H1 (cell line): ENCODE measurements around the gene MTX2. TPM values are rescaled to one million over a fixed set of nuclear protein-coding genes. Genes with fewer than 3 reads are reported as not detected.

Experiments
- CTCF ChIA-PET: fragments of 300-600 bp; sonication (Branson Sonifier 250); formaldehyde crosslinking; loops from one replicate; lab custom pipeline; 2021; ENCODE audit not compliant: partially characterized antibody; lab: Charles Lee
- POLR2A ChIA-PET: fragments of 300-600 bp; sonication (Branson Sonifier 250); formaldehyde crosslinking; loops from one replicate; lab custom pipeline; 2021; ENCODE audit warnings: inconsistent platforms; ENCODE audit not compliant: partially characterized antibody; lab: Charles Lee
- DNase-seq, 2 experiments: peaks; one replicate each; pipeline versions ENCODE4 v3.0.0 to v3.0.0-alpha.2; 2010 to 2022; ENCODE audit warnings: low spot score in 2 of 2, low read depth in 1 of 2, mixed read lengths in 1 of 2
- FAIRE-seq: peaks from 2 replicates; lab custom pipeline; 2011; peaks lifted over from hg19 to GRCh38; lab: Jason Lieb, UNC
- H2AFZ ChIP-seq: 2 replicates; pipeline ENCODE4 v1.8.1; 2012; ENCODE audit warnings: low read length, inconsistent platforms
- H2AK5ac ChIP-seq: 2 replicates; pipeline ENCODE4 v1.6.1; 2013; ENCODE audit warnings: low read depth, low read length
- H2BK120ac ChIP-seq: replicated peaks from 2 replicates; pipeline ENCODE3; 2013; ENCODE audit warnings: low read depth, low read length, inconsistent platforms
- H2BK12ac ChIP-seq: 2 replicates; pipeline ENCODE4 v1.6.1; 2013; ENCODE audit warnings: low read depth, low read length
- H2BK15ac ChIP-seq: 2 replicates; pipeline ENCODE4 v1.6.1; 2013; ENCODE audit warnings: low read length
- H2BK20ac ChIP-seq: 2 replicates; pipeline ENCODE4 v1.6.1; 2013; ENCODE audit warnings: low read length
- H2BK5ac ChIP-seq: 2 replicates; pipeline ENCODE4 v1.6.1; 2013; ENCODE audit warnings: low read depth, low read length
- H3K14ac ChIP-seq: 2 replicates; pipeline ENCODE4 v1.6.1; 2013; ENCODE audit warnings: inconsistent platforms; ENCODE audit not compliant: insufficient read length
- H3K18ac ChIP-seq: 2 replicates; pipeline ENCODE4 v1.6.1; 2013; ENCODE audit warnings: low read length; ENCODE audit errors: extremely low read depth
- H3K23ac ChIP-seq: 2 replicates; pipeline ENCODE4 v1.6.1; 2013; ENCODE audit warnings: inconsistent platforms; ENCODE audit not compliant: insufficient read length
- H3K23me2 ChIP-seq: 2 replicates; pipeline ENCODE4 v1.6.1; 2013; ENCODE audit warnings: low read depth, low read length
- H3K27ac ChIP-seq: 2 replicates; pipeline ENCODE4 v1.6.1; 2011; ENCODE audit warnings: low read depth, low read length, inconsistent platforms
- H3K27me3 ChIP-seq, 4 experiments: replicated peaks in 1 of 4; 1 replicate in 1 of 4; 2 replicates in 3 of 4; pipeline versions ENCODE4 v1.6.1 to v1.8.1; 2011 to 2013; ENCODE audit warnings: low read length in 3 of 4, mild to moderate bottlenecking in 3 of 4, inconsistent platforms in 2 of 4, mixed read lengths in 2 of 4, moderate library complexity in 1 of 4; ENCODE audit not compliant: control insufficient read depth in 3 of 4, insufficient read depth in 3 of 4; ENCODE audit errors: extremely low read depth in 1 of 4
- H3K36me3 ChIP-seq, 4 experiments: 2 replicates each; pipeline versions ENCODE4 v1.6.1 to v1.8.1; 2011 to 2013; ENCODE audit warnings: mild to moderate bottlenecking in 4 of 4, low read length in 3 of 4, moderate library complexity in 2 of 4, control low read depth in 1 of 4, inconsistent platforms in 1 of 4; ENCODE audit not compliant: insufficient read depth in 4 of 4, control insufficient read depth in 2 of 4
- H3K4ac ChIP-seq: replicated peaks from 2 replicates; pipeline ENCODE3; 2013; ENCODE audit warnings: low read length, low read depth, mixed read lengths, inconsistent platforms; ENCODE audit not compliant: insufficient read length
- H3K4me1 ChIP-seq, 4 experiments: replicated peaks in 1 of 4; 1 replicate in 1 of 4; 2 replicates in 3 of 4; pipeline versions ENCODE4 v1.6.1 to v1.8.1; 2011 to 2013; ENCODE audit warnings: low read length in 3 of 4, inconsistent platforms in 2 of 4, mixed read lengths in 1 of 4; ENCODE audit not compliant: insufficient read depth in 4 of 4, control insufficient read depth in 3 of 4
- H3K4me2 ChIP-seq, 2 experiments: 2 replicates each; pipeline versions ENCODE4 v1.6.1 to v1.8.1; 2011 to 2013; ENCODE audit warnings: low read depth in 2 of 2, low read length in 2 of 2, control low read depth in 1 of 2, inconsistent platforms in 1 of 2, mild to moderate bottlenecking in 1 of 2; ENCODE audit not compliant: insufficient read depth in 1 of 2
- H3K4me3 ChIP-seq, 4 experiments: fragments of 200-600, 300-600 bp in 1 of 4; sonication (generic), shearing (Covaris generic), sonication (Bioruptor Twin) in 1 of 4; 2 replicates each; pipeline versions ENCODE4 v1.5.1 to v1.8.1; 2011 to 2016; ENCODE audit warnings: low read length in 4 of 4, low read depth in 3 of 4, control low read depth in 2 of 4, inconsistent platforms in 2 of 4, mild to moderate bottlenecking in 2 of 4, mixed read lengths in 1 of 4, moderate library complexity in 1 of 4; ENCODE audit not compliant: insufficient read depth in 2 of 4; ENCODE audit errors: extremely low read depth in 1 of 4
- H3K56ac ChIP-seq: replicated peaks from 2 replicates; pipeline ENCODE3; 2013; ENCODE audit warnings: low read depth, mild to moderate bottlenecking, mixed read lengths, low read length, inconsistent platforms; ENCODE audit not compliant: insufficient read length
- H3K79me1 ChIP-seq: 2 replicates; pipeline ENCODE4 v1.6.1; 2013; ENCODE audit warnings: low read depth, low read length, control low read depth
- H3K79me2 ChIP-seq, 2 experiments: 2 replicates each; pipeline versions ENCODE4 v1.6.1 to v1.8.1; 2012 to 2013; ENCODE audit warnings: low read length in 2 of 2, mild to moderate bottlenecking in 2 of 2, inconsistent platforms in 1 of 2; ENCODE audit not compliant: insufficient read depth in 2 of 2, control insufficient read depth in 1 of 2
- H3K9ac ChIP-seq, 4 experiments: replicated peaks in 1 of 4; 1 replicate in 1 of 4; 2 replicates in 3 of 4; pipeline versions ENCODE4 v1.6.1 to v1.8.1; 2011 to 2013; ENCODE audit warnings: low read depth in 3 of 4, low read length in 3 of 4, control low read depth in 2 of 4, mild to moderate bottlenecking in 2 of 4, moderate library complexity in 2 of 4, inconsistent platforms in 1 of 4; ENCODE audit errors: extremely low read depth in 1 of 4
- H3K9me3 ChIP-seq, 2 experiments: 2 replicates each; pipeline versions ENCODE4 v1.6.1 to v1.8.1; 2012 to 2013; ENCODE audit warnings: mild to moderate bottlenecking in 2 of 2, moderate library complexity in 2 of 2, control low read depth in 1 of 2, inconsistent platforms in 1 of 2, low read depth in 1 of 2, low read length in 1 of 2, mixed read lengths in 1 of 2; ENCODE audit not compliant: insufficient read depth in 2 of 2
- H4K20me1 ChIP-seq, 2 experiments: replicated peaks in 1 of 2; 2 replicates each; pipeline versions ENCODE3 to v1.8.1; 2011 to 2013; ENCODE audit warnings: inconsistent platforms in 2 of 2, low read length in 2 of 2, mild to moderate bottlenecking in 1 of 2; ENCODE audit not compliant: insufficient read depth in 2 of 2, control insufficient read depth in 1 of 2
- H4K5ac ChIP-seq: 2 replicates; pipeline ENCODE4 v1.6.1; 2013; ENCODE audit warnings: low read length, low read depth, mixed read lengths, inconsistent platforms; ENCODE audit not compliant: insufficient read length
- H4K8ac ChIP-seq: 2 replicates; pipeline ENCODE4 v1.8.0; 2013; ENCODE audit warnings: mild to moderate bottlenecking, moderate library complexity, low read length, inconsistent platforms; ENCODE audit not compliant: insufficient read depth; ENCODE audit errors: extremely low read depth
- H4K91ac ChIP-seq: replicated peaks from 2 replicates; pipeline ENCODE3; 2013; ENCODE audit warnings: low read length, mixed read lengths, inconsistent platforms; ENCODE audit not compliant: insufficient read length
- ATF3 ChIP-seq: IDR thresholded peaks from 2 replicates; pipeline ENCODE4 v1.6.1; 2011; ENCODE audit warnings: low read depth, mild to moderate bottlenecking, low read length; ENCODE audit not compliant: insufficient read depth
- MAX ChIP-seq: IDR thresholded peaks from 2 replicates; pipeline ENCODE4 v1.6.1; 2012; ENCODE audit warnings: inconsistent platforms
- NANOG ChIP-seq: IDR thresholded peaks from 2 replicates; pipeline ENCODE4 v1.6.1; 2011; ENCODE audit warnings: low read length, low read depth, mild to moderate bottlenecking, inconsistent platforms; ENCODE audit not compliant: insufficient read depth, poor library complexity, severe bottlenecking
- NRF1 ChIP-seq: IDR thresholded peaks from 2 replicates; pipeline ENCODE4 v1.6.1; 2011; ENCODE audit warnings: mild to moderate bottlenecking, low read depth, low read length, improper control_type of control experiment
- RNF2 ChIP-seq: fragments of 200-900, 300-1000 bp; sonication (generic); IDR thresholded peaks from 2 replicates; pipeline ENCODE4 v1.7.1; 2016; ENCODE audit warnings: borderline replicate concordance, low read depth, mild to moderate bottlenecking, antibody characterized with exemption, low read length; ENCODE audit not compliant: poor library complexity, severe bottlenecking; ENCODE audit errors: missing control alignments
- TAF1 ChIP-seq: IDR thresholded peaks from 2 replicates; pipeline ENCODE4 v1.6.1; 2011; ENCODE audit warnings: mild to moderate bottlenecking, low read depth, low read length
- WGBS, 2 experiments: shearing (Covaris generic) in 1 of 2; methylation state at CpG; one replicate each; pipeline versions ENCODE4 v1.1.6 to v1.1.7; 2013 to 2015; ENCODE audit warnings: low lambda C conversion rate in 2 of 2, mixed read lengths in 2 of 2, inconsistent platforms in 1 of 2, low coverage in 1 of 2, missing lambda C conversion rate in 1 of 2; ENCODE audit not compliant: insufficient replicate concordance in 2 of 2, insufficient coverage in 1 of 2, insufficient read length in 1 of 2; ENCODE audit errors: extremely low coverage in 1 of 2, missing lambda C conversion rate in 1 of 2; 5-methylcytosine and 5-hydroxymethylcytosine counted together
- polyA plus RNA-seq, 7 experiments: library from polyadenylated mRNA; depleted of rRNA in 3 of 7; stranded (reverse) in 5 of 7; unstranded in 2 of 7; fragments of >200 nt in 5 of 7; fragments of 200-250 nt in 2 of 7; gene quantifications; 1 replicate in 5 of 7; 2 replicates in 1 of 7; 4 replicates in 1 of 7; pipeline versions ENCODE4 v1.2.1 to v1.2.3, GENCODE V29; 2011 to 2013; ENCODE audit warnings: missing spikeins in 2 of 7, mixed read lengths in 2 of 7
- total RNA-seq: library from RNA; stranded (reverse); fragmentation: NEBNext Ultra II Directional; extraction: Animal tissue kit (Norgen Biotek cat#: 25700); gene quantifications from 2 replicates; pipeline ENCODE4 v1.2.1, GENCODE V29; 2021

The MTX2 gene
- total and polyA plus RNA-seq, 2 of the 8 experiments (the other 6 are each of a cell fraction or from before 2014, with no cell fraction given) = 33.5 to 38.3 TPM

- Histone ChIP-seq H3K4me2 (no peak overlapping the region), H3K79me2 (peaks cover 0 to 31% of the 10 kb centered on the region in 2 experiments; a peak in 2 of 4 replicates)
Measured at GRCh38 chr2:176297737-176298136, 28.5 kb downstream of the MTX2 start.

More at GRCh38 chr2:176297737-176298136, 28.5 kb downstream of the MTX2 start:
- Histone ChIP-seq H3K18ac (no peak overlapping the region), H2BK15ac (no peak overlapping the region), H3K9me3 (no peaks in the 10 kb centered on the region; a peak in 1 of 4 replicates), H3K23me2 (no peaks in the 10 kb centered on the region), H3K4me3 (no peak overlapping the region), H4K20me1 (no peaks in the 10 kb centered on the region), H3K27me3 (no peaks in the 10 kb centered on the region), H2BK20ac (no peak overlapping the region), H3K14ac (no peak overlapping the region), H3K27ac (no peak overlapping the region), H3K9ac (no peak overlapping the region), H2BK12ac (no peak overlapping the region), H4K5ac (no peak overlapping the region), H3K79me1 (no peaks in the 10 kb centered on the region), H4K8ac (no peak overlapping the region), H3K23ac (no peak overlapping the region), H3K36me3 (no peaks in the 10 kb centered on the region; a peak in 2 of 8 replicates), H2BK120ac (no peak overlapping the region), H3K4me1 (no peaks in the 10 kb centered on the region), H2AK5ac (no peak overlapping the region), H2BK5ac (no peak overlapping the region), H4K91ac (no peak overlapping the region), H3K56ac (no peak overlapping the region), H3K4ac (no peak overlapping the region), H2AFZ (no peak overlapping the region)
- CTCF ChIA-PET = interaction anchor here (0.6 to 3.0 kb wide), 4 partner anchors 13 to 729 kb away, joined by 3 to 8 read pairs (median 4); no protein-coding TSS in a partner anchor
- DNase-seq = no peak
- FAIRE-seq = no peak
- TF ChIP-seq NANOG (no peak), NRF1 (no peak), ATF3 (no peak), MAX (no peak), TAF1 (no peak), RNF2 (no peak)
- POLR2A ChIA-PET = no interaction called here
- WGBS, 2 experiments = 100% methylated on average over 1 of the region's 1 CpG; no CpG with 5 or more reads in 1 of the 2 experiments
